GM19240 (cell line): Measurements from ENCODE around the gene VDAC2.
A peak's percentile ranks its signal among the peaks of the same experiment; 100 is the strongest.
"Not testable (repeated sequence)": the region's sequence is repeated elsewhere in the genome, so short reads cannot be mapped to it uniquely, and the experiment has no call there.

ENCODE experiments used
- DNase-seq: peaks from one replicate; pipeline ENCODE4 v3.0.0; 2011; ENCODE audit warnings: low spot score; ENCODE audit not compliant: insufficient read length

Gene VDAC2, protein sequence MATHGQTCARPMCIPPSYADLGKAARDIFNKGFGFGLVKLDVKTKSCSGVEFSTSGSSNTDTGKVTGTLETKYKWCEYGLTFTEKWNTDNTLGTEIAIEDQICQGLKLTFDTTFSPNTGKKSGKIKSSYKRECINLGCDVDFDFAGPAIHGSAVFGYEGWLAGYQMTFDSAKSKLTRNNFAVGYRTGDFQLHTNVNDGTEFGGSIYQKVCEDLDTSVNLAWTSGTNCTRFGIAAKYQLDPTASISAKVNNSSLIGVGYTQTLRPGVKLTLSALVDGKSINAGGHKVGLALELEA

DNA sequence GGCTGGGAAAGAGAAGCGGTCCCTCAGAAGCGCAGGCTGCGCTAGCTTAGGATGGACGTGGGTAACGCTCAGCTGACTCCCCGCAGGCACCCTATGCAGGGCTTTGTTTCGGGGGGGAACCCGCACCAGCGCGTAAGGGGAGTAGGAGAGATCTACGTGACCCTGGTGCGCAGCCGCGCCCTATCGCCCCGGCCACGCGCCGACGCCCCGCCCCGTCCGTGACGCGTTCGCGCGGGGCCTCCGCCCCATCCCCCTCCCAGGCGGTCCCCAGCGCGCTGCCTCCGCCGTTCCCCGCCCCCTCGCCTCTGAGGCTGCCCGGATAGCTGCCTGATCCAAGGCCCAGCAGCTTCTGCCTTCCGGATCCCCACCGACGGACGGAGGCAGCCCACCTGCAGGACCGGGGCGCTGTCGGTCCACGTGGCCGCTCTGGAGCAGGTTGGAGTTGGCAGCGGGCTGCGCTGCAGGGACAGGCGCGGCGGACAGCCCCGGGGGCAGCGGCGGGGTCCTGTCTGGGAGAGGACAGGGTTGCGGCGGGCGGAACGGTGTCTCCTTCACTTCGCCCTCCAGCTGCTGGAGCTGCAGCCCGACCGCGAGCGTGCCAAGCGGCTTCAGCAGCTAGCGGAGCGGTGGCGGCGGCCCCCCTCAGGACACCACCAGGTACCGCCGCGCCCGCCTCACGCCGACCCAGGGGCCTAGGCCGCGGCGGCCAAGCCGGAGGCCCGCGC lies at the start of gene VDAC2:
Gene VDAC2, plus strand, starts transcription at position 515 of the 725 bp plus-strand sequence. CDS start 363 bp downstream, outside the sequence.
- DNase-seq = peak; percentile 72

GRCh38 chr10:75165684-75166622 lies 44.6 kb upstream of the VDAC2 start:
- DNase-seq = peak; percentile 57

DNA sequence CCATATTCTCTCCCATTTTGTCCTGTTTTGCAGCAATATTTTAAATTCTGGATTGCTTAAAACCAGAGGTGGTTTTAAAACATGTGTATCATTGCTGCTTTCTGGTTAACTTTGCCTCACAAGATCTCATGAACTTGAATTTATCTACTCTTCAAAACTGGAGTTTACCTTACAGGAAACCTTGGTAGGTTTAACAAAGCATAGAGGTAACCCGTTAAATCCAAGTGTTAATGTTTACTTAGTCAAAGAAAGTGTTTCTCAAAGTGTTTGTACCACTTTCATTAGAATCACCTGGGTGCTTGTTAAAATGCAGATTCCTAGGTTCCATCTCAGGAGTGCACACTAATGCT lies 44.0 kb upstream of the VDAC2 start:
- no peak for DNase-seq

DNA sequence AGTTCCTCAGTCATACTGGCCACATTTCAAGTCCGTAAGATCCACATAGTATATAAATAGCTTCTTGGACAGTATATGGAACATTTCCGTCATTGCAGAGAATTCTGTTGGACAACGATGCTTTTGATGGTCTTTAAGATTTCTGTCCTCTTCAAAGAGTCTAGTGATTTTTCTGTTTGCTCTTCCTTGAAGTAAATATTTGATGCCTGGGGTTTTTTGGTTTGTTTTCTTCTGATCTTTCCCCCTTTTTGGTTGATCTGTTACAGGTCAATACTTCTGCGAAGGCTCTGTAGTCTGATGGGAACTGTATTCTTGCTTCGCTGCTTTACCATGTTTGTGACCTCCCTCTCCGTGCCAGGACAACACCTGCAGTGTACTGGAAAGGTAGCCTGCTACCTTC lies 42.3 kb upstream of the VDAC2 start:
- no peak for DNase-seq

DNA sequence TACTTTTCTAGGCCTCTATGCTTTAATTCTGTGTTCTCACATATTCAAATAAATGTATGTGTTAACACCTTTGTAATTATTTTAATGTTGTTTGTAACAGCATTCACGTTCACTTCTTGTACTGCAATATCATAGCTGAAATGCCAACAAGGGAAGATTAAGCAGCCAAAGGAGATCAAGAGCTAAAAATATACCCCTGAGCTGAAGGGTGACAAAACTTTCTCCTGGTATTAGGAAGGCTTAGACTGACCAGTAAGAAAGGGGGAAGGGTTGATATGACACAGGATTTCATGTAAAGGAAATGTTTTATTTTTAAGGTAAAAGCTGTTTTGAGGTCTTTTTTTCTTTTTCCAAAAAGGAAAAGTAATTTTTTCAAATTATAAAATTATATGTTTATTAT lies 40.4 kb upstream of the VDAC2 start:
- no peak for DNase-seq

- DNase-seq = no peak
Measured at GRCh38 chr10:75175046-75175445, 35.5 kb upstream of the VDAC2 start.

DNA sequence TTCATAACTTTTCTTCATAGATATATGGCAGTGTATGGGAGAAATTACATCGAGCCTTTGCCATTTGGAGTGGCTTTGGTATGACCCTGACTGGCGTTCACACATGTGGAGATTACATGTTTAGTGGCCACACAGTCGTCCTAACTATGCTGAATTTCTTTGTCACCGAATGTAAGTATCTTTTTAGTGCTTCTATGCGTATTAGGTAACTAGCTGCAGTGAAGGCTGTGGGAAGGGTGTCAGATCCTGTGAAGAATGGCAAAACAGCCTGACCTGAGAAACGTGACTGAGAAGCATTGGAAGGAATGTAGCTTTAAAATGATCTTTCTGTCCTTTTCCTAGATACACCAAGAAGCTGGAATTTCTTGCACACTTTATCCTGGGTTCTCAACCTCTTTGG lies 34.5 kb upstream of the VDAC2 start:
- no peak for DNase-seq

DNA sequence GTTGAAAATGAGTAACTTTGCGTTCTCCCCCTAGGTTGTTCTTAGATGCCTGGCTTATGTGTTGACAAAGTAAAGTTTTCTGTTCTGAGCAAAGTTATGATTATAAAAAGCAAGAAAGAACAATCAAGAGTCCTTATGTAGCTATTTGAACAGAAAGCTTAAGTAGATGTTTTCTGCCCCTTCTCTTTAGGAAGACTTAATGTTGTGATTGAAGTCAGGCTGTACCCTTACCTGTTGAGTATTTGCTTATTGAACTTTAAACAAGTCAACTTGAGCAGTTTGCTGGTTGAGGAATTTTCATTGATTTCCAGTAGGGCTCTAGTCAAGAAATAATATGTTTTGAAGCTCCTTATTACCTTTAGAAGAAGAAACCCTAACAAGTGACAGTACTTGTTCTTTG lies 33.9 kb upstream of the VDAC2 start:
- no peak for DNase-seq

DNA sequence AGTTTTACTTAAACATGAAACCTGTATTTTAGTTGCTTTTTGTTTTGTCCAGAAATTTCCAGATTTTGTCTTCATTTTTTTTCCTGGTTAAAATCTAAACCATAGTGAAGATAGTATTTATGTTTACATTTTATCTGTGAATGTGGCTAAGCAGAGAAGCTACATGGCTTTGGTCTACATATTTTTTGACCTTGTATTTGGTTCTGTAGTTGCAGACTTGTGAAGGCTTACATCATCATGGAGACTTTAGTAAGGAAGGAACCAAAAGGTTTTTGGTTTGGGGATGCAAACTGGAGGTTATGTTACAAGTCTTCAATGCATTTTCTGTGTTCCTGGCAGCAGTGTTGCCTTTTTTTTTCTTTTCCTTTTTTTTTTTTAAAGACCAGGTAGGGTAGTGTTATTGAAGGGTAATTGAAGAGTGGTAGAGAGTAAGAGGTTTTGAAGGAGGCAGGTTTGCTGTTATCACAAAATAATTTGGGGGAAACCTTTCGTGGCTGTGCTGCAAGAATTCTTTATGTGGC lies 30.9 kb upstream of the VDAC2 start:
- DNase-seq = no peak

- no peak for DNase-seq
Measured at GRCh38 chr10:75180592-75180991, 30.0 kb upstream of the VDAC2 start.

DNA sequence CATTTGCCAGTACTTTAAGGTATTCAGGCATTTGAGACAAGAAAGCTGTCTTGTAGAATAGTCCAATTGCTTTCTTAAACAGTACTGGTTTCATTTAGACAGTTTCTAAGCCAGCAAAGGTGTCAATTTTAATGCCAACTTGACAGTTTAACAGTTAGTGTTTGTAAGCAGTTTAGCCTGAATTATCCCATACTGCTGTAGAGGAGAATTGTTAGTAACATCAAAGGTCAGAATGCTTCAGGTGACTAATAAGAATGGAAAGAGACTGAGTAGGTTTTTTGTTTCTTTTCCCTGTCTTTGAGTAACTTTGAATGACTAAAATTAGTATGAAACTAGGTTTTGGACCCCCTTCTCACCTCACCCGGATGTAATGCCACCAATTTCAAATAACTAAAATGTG lies 29.5 kb upstream of the VDAC2 start:
- no peak for DNase-seq

- DNase-seq = no peak
Measured at GRCh38 chr10:75186310-75186709, 24.3 kb upstream of the VDAC2 start.

GRCh38 chr10:75187961-75188426 lies 22.6 kb upstream of the VDAC2 start:
- DNase-seq = peak; percentile 22

- not testable (repeated sequence) for DNase-seq
Measured at GRCh38 chr10:75188522-75188921, 22.1 kb upstream of the VDAC2 start.

GRCh38 chr10:75189266-75190096 lies 21.1 kb upstream of the VDAC2 start:
- no peak for DNase-seq

DNA sequence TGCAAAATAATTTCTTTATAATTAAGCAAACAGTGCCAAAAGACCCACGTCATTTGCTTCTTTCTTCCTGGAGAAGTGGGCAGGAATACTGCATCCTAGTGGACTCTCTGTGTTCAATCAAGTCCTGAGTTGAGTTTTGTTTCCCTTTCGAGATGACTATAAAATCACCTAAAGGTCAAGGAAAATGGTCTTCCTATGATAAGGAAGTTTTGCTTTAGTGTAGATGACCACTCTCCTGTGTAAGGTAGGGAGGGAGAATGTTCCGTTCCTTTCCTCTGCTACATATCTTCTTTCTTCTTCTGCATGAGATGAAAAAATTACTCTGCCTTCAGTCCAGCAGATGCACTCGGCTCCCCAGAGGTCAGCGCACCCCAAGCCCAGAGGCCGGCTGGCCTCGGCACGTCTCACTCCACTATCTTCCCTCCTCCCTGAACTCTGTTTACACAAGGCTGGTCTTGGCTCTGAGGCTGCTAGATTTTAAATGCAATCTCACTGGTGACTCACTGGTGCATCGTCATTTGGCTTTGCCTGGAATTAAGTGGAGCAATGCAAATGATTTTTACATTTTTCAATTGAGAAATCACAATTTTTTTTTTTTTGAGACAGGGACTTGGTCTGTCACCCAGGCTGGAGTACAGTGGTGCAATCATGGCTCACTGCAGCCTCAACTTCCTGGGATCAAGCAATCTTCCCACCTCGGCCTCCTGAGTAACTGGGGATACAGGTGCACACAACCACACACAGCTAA lies 18.6 kb upstream of the VDAC2 start:
- DNase-seq = no peak

DNA sequence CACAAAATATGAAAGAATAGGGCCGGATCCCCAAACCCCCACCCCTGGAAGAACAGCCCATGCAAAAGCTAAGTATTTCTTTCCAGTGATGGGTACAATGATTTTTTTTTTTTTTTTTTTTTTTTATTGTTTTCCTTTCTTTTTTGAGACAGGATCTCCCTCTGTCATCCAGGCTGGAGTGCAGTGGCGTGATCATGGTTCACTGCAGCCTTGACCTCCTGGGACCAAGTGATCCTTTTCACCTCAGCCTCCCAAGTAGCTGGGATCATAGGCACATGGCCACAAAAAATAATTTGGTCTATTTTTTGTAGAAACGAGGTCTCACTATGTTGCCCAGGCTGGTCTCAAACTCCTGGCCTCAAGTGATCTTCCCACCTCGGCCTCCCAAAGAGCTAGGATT lies 16.0 kb upstream of the VDAC2 start:
- DNase-seq = not testable (repeated sequence)

DNA sequence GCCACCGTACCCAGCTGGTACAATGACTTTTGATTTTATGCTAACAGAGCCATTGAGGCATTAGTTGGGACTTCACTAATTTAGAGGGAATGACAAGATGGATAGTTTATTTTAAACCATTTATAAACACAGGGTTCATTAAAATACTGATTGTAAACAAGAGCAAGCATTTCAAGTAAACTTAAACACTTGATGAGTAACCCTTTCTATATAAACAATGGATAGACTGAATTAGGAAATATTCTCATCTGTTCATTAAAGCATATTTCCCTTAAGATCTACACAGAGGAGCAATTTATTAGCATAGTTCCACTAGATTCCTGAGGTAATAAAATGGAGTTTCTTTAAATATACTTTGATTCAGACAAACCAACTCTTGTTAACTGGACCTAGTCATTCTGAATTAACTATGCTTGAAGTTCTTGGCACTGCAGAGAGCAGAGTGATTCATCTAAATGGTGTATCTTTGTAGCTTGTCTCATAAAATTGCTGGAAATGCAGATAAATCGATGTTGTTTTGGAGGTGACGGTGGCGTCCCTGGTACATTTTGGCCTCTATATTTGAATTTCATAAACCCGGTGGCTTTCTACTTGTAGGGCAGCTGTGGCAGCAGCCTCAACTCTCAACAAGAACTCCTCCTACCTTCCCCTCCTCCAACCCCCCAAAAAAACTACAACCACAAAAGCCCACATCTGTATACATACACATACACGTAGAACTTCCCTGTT lies 15.4 kb upstream of the VDAC2 start:
- DNase-seq = no peak

DNA sequence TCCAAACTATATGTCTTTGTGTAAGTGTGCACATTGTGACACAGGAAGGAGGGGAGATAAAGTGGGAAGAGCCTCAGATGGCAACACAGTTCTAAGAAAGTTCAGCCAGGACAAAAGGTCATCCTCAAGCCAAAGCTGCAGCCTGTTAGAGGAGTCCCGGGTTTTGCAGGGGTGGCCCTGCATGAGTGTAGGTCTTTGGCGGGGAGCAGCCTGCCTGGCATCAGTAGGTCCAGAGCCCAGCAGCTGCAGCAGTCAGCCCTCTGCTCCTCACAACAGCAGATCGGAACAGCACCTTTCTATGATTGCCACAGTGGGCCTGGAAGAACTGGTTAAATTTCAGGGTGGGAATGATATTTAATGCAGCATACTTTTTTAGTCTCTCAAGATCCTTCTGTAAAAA lies 13.5 kb upstream of the VDAC2 start:
- DNase-seq = no peak
